Type B pancreatic cell (in vitro differentiated cells): ENCODE results near the gene CFAP44. TPM values are rescaled to one million over a fixed set of nuclear protein-coding genes. Genes with fewer than 3 reads are reported as not detected.
"Not testable (repeated sequence)": the region's sequence is repeated elsewhere in the genome, so short reads cannot be mapped to it uniquely, and the experiment has no call there.

Source experiments
- DNase-seq: peaks from one replicate; pipeline ENCODE4 v3.0.0; 2021; ENCODE audit warnings: mixed read lengths; ENCODE audit not compliant: unreplicated experiment; ENCODE audit errors: extremely low spot score
- H3K27ac Mint-ChIP-seq: 2 replicates; pipeline ENCODE4 v1.8.0; 2021; ENCODE audit warnings: mild to moderate bottlenecking, mixed read lengths
- H3K27me3 Mint-ChIP-seq: 2 replicates; pipeline ENCODE4 v1.8.0; 2021; ENCODE audit warnings: mixed read lengths
- H3K36me3 Mint-ChIP-seq: 2 replicates; pipeline ENCODE4 v1.8.0; 2021; ENCODE audit warnings: mixed read lengths
- H3K4me1 Mint-ChIP-seq: one replicate; pipeline ENCODE4 v1.8.0; 2021; ENCODE audit warnings: mixed read lengths; ENCODE audit not compliant: unreplicated experiment
- H3K4me3 Mint-ChIP-seq: 2 replicates; pipeline ENCODE4 v1.8.0; 2021; ENCODE audit warnings: mild to moderate bottlenecking, mixed read lengths
- H3K9me3 Mint-ChIP-seq: 2 replicates; pipeline ENCODE4 v1.8.0; 2021; ENCODE audit warnings: mixed read lengths
- long read RNA-seq: library from polyadenylated mRNA; unstranded; transcript quantifications from one replicate; pipeline ENCODE4 v2.0.0, GENCODE V29; 2020
- total RNA-seq: library from RNA; stranded (reverse); gene quantifications from 2 replicates; pipeline ENCODE4 v1.2.1, GENCODE V29; 2021; ENCODE audit warnings: low replicate concordance
- TF ChIP-seq, protein P1 (sequence below): fragments of 200-600 bp; sonication (generic); conservative IDR thresholded peaks from 2 replicates; pipeline ENCODE4 v1.5.0; 2021; ENCODE audit warnings: antibody characterized with exemption, mild to moderate bottlenecking

CFAP44 gene, protein sequence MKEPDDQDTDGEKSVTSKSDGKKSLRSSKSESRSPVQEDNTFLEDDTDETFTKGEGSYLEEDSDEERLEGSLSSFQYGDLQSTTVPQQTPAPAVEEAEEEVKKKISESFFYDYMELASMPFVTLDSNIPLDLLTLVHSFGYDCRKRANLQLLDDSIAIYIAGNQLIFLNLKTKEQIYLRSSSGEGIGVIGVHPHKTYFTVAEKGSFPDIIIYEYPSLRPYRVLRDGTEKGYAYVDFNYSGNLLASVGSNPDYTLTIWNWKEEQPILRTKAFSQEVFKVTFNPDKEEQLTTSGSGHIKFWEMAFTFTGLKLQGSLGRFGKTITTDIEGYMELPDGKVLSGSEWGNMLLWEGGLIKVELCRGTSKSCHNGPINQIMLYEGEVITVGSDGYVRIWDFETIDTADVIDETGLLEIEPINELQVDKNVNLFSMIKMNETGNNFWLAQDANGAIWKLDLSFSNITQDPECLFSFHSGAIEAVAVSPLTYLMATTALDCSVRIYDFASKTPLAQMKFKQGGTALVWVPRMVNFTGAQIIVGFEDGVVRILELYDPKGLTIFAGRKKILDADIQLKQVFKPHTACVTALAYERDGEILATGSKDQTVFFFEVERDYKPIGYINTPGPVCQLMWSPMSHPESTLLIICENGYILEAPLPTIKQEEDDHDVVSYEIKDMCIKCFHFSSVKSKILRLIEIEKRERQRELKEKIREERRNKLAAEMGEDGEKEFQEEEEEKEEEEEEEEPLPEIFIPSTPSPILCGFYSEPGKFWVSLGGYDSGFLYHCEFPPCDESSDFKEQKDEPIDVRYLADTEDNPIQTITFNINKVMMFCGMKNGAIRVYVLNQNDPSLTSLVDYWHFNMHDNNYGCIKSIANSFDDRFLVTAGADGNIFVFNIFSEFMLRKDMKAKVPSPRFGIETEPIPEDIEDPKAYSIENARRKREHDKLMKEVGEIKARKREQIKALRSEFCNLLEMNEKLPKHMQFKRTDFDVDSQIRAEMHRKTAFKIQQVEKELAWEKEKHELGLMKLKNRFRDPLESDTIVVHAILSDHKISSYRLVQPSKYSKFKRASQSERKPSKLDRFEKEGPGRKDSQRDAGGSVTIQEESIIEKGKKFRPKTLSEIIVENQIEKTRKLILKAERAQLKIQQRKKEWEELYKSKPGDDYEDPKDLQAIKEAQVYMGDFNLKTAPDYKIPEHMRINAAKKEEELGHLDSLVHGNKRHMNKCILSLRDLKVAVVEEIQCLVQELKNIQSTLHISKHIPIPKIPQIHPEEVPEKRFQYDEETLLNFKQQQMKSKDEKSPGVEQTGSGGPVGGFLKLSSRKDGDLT (N-terminal part only)
- 7.6 and 11.6 TPM in 2 replicates for total RNA-seq
- long read RNA-seq, partial matches to known transcripts: 0 of 3 reads
- long read RNA-seq, other reads (novel, unspliced or antisense): 2 of 3 reads

DNA sequence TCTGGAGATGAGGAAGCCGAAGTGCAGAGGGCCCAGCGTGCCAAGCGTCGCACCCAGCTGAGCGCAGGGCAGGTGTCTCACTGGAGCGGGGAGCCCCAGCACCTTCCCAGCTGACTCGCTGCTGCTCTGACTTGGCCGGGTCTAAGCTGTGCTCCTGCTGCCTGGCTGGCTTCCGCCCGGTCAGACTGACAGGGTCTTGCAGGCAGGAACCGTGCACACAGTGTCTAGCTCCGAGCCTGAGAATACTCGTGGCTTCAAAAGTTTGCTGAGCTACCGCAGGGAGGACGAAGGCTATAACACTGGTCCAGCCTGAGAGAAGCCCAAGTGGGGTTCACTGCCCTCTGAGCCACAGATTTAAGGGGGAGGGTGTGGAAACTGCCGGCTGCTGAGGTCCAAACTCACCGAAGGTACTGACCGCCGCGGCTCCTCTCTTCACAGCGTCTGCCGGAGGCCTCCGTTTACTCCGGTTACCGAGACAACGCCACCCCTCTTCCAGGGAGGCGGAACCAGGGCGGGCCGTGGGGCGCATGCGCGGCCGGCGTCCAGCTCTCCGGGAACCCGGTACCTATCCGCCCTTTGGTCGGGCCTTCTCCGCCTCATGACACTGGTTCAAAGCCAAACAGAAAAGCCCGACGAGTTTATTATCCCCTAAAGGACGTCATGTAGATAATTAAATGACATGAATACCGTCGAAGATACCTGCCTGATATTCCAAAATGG is at the start of gene CFAP44:
CFAP44 (minus strand) TSS at position 443 of the 720 bp plus-strand sequence. CDS start 7,829 bp downstream, outside the sequence.
- H3K9me3 Mint-ChIP-seq: no peaks in the 10 kb centered on the region
- no peak within 1 kb of the TSS for H3K27ac Mint-ChIP-seq
- peak within 1 kb of the TSS; percentile 82 for H3K4me3 Mint-ChIP-seq

GRCh38 chr3:113485161-113485609 is 43.9 kb upstream of the CFAP44 start:
- no peak for DNase-seq
- Mint-ChIP-seq H3K9me3 (peaks cover 11% of the 10 kb centered on the region), H3K4me3 (no peak overlapping the region), H3K27ac (no peak overlapping the region), H3K27me3 (no peaks in the 10 kb centered on the region), H3K36me3 (peaks cover 29% of the 10 kb centered on the region), H3K4me1 (no peaks in the 10 kb centered on the region)
- TF ChIP-seq, protein P1, sequence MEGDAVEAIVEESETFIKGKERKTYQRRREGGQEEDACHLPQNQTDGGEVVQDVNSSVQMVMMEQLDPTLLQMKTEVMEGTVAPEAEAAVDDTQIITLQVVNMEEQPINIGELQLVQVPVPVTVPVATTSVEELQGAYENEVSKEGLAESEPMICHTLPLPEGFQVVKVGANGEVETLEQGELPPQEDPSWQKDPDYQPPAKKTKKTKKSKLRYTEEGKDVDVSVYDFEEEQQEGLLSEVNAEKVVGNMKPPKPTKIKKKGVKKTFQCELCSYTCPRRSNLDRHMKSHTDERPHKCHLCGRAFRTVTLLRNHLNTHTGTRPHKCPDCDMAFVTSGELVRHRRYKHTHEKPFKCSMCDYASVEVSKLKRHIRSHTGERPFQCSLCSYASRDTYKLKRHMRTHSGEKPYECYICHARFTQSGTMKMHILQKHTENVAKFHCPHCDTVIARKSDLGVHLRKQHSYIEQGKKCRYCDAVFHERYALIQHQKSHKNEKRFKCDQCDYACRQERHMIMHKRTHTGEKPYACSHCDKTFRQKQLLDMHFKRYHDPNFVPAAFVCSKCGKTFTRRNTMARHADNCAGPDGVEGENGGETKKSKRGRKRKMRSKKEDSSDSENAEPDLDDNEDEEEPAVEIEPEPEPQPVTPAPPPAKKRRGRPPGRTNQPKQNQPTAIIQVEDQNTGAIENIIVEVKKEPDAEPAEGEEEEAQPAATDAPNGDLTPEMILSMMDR: no peak

More for the DNA sequence above, at the start of gene CFAP44:
- H3K4me1 Mint-ChIP-seq: no peaks in the 10 kb centered on the region
- no peaks in the 10 kb centered on the region for H3K27me3 Mint-ChIP-seq
- peak; percentile 87 for DNase-seq
- TF ChIP-seq, protein P1: no peak
- peaks cover 15% of the 10 kb centered on the region for H3K36me3 Mint-ChIP-seq

GRCh38 chr3:113468539-113468938 is 27.2 kb upstream of the CFAP44 start:
- TF ChIP-seq, protein P1: no peak
- H3K4me3 Mint-ChIP-seq: no peak overlapping the region
- no peak overlapping the region for H3K27ac Mint-ChIP-seq
- H3K9me3 Mint-ChIP-seq: no peaks in the 10 kb centered on the region
- peaks cover 47% of the 10 kb centered on the region for H3K36me3 Mint-ChIP-seq
- no peaks in the 10 kb centered on the region for H3K4me1 Mint-ChIP-seq
- no peak for DNase-seq
- H3K27me3 Mint-ChIP-seq: no peaks in the 10 kb centered on the region

DNA sequence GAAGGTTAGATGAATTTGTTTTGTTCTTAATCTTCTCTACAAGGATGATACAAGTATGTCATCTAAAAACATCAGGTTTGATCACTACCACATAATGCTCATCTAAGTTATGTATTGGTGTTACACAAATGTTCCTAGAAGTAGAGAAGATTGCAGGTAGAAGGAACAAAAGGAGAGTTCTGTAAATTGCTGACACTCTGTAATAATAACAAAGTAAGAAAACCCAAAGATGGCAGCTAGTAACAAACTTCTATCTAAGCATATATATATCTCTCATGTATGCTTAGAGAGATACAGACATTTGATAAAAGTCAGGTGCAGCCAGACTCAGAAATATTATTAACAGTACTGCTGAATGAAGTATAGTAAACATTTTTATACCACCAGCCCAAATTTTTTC is 20.2 kb upstream of the CFAP44 start:
- no peak overlapping the region for H3K4me3 Mint-ChIP-seq
- H3K9me3 Mint-ChIP-seq: no peaks in the 10 kb centered on the region
- H3K36me3 Mint-ChIP-seq: peaks cover 42% of the 10 kb centered on the region
- DNase-seq: no peak
- H3K27ac Mint-ChIP-seq: no peak overlapping the region
- no peaks in the 10 kb centered on the region for H3K27me3 Mint-ChIP-seq
- no peaks in the 10 kb centered on the region for H3K4me1 Mint-ChIP-seq
- TF ChIP-seq, protein P1: no peak

DNA sequence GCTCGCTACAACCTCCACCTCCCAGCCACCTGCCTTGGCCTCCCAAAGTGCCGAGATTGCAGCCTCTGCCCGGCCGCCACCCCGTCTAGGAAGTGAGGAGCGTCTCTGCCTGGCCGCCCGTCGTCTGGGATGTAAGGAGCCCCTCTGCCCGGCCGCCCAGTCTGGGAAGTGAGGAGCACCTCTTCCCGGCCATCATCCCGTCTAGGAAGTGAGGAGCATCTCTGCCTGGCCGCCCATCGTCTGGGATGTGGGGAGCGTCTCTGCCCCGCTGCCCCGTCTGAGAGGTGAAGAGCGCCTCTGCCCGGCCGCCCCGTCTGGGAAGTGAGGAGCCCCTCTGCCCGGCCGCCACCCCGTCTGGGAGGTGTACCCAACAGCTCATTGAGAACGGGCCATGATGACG is 17.3 kb upstream of the CFAP44 start:
- not testable (repeated sequence) for H3K27ac Mint-ChIP-seq, H3K4me1 Mint-ChIP-seq, H3K9me3 Mint-ChIP-seq, H3K27me3 Mint-ChIP-seq, H3K4me3 Mint-ChIP-seq, DNase-seq
- H3K36me3 Mint-ChIP-seq: peaks cover 43% of the 10 kb centered on the region
